Epithelial cell of proximal tubule (primary cell): ENCODE data around the gene PPP1R12B. TPM values are rescaled to one million over a fixed set of nuclear protein-coding genes. Genes with fewer than 3 reads are reported as not detected.
A peak's percentile ranks its signal among the peaks of the same experiment; 100 is the strongest.

Experiments
- DNase-seq: peaks from one replicate; pipeline ENCODE4 v3.0.0-alpha.2; 2011; ENCODE audit warnings: low read depth
- H3K4me3 ChIP-seq: 2 replicates; pipeline ENCODE4 v1.5.1; 2011; ENCODE audit warnings: low read depth, mild to moderate bottlenecking, low read length
- total RNA-seq: library from RNA; depleted of rRNA; stranded (reverse); fragments of >200 nt; gene quantifications from 2 replicates; pipeline ENCODE4 v1.2.3, GENCODE V29; 2015
- TF ChIP-seq, protein P1 (sequence below): conservative IDR thresholded peaks from 2 replicates; pipeline ENCODE4 v1.5.1; 2012; ENCODE audit warnings: low read depth, mild to moderate bottlenecking, low read length

PPP1R12B gene
- total RNA-seq, 1 donor from 2014 or later = 21.6 TPM

DNA sequence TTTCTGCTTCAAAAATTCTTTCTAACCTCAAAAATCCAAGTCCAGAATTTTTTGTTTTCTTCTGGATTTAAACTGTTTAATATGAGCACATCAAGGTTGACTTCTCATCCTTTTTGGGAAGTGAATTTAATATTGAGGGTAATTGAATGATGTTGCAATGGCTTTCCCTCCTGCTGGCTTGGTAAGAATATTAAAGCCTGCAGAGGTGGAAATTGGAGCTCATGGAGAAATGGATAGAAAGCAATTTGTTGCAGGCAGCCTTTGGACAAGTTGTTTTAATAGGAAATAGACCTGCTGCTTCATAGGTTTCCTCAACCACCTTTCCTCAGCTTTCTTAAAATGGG, 237.1 kb downstream of the PPP1R12B start:
- no peak for DNase-seq
- H3K4me3 ChIP-seq = no peak overlapping the region
- TF ChIP-seq, protein P1, sequence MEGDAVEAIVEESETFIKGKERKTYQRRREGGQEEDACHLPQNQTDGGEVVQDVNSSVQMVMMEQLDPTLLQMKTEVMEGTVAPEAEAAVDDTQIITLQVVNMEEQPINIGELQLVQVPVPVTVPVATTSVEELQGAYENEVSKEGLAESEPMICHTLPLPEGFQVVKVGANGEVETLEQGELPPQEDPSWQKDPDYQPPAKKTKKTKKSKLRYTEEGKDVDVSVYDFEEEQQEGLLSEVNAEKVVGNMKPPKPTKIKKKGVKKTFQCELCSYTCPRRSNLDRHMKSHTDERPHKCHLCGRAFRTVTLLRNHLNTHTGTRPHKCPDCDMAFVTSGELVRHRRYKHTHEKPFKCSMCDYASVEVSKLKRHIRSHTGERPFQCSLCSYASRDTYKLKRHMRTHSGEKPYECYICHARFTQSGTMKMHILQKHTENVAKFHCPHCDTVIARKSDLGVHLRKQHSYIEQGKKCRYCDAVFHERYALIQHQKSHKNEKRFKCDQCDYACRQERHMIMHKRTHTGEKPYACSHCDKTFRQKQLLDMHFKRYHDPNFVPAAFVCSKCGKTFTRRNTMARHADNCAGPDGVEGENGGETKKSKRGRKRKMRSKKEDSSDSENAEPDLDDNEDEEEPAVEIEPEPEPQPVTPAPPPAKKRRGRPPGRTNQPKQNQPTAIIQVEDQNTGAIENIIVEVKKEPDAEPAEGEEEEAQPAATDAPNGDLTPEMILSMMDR = no peak

GRCh38 chr1:202586018-202586821, 237.7 kb downstream of the PPP1R12B start:
- TF ChIP-seq, protein P1 = no peak
- H3K4me3 ChIP-seq = no peak overlapping the region
- no peak for DNase-seq

GRCh38 chr1:202586871-202587270, 238.4 kb downstream of the PPP1R12B start:
- no peak for DNase-seq
- TF ChIP-seq, protein P1 = no peak
- H3K4me3 ChIP-seq = no peak overlapping the region

DNA sequence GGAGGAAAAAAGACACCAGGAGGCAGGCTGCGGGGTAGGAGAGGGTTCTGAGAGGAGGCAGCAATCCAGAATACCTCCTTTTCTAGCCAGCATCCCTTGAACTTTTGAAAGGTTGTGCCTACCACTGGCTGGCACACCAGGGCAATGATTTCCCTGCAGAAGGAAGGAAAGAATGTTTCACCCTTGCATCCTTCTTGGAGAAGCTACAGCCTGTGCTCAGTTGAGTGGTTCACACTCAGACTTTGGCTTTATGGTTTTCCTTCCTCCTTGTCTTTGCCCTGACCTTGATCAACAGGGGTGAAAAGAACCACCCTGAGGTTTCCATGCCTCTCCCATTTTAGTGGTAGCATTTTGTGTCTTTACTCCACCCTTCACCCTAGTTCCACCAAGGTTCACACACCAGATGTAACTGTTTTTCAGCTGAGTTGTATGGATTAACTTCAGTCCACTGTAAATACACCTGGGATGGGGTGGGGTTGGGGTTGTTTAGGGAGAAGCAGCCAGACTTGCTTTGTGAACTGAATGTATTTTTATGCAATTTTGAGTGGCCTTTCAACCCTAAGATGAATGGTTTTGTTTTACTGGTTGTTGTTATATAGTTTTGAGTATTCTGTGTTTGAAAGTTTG, 239.5 kb downstream of the PPP1R12B start:
- peak; percentile 51 for DNase-seq
- H3K4me3 ChIP-seq = no peak overlapping the region
- TF ChIP-seq, protein P1 = no peak

GRCh38 chr1:202588503-202589189, 240.1 kb downstream of the PPP1R12B start:
- no peak for DNase-seq
- H3K4me3 ChIP-seq = no peak overlapping the region
- TF ChIP-seq, protein P1 = no peak

- no peak overlapping the region for H3K4me3 ChIP-seq
- DNase-seq = peak; percentile 98
- TF ChIP-seq, protein P1 = no peak
Observed at GRCh38 chr1:202589190-202589930, 240.9 kb downstream of the PPP1R12B start.
